Fibroblast of the aortic adventitia (primary cell): ENCODE results near the gene UBE2L3. TPM values are rescaled to one million over a fixed set of nuclear protein-coding genes. Genes with fewer than 3 reads are reported as not detected.

Source experiments
- DNase-seq: peaks from one replicate; pipeline ENCODE4 v3.0.0-alpha.2; 2010; ENCODE audit warnings: low read depth
- H3K4me3 ChIP-seq: 2 replicates; pipeline ENCODE4 v1.5.1; 2011; ENCODE audit warnings: low read depth, mild to moderate bottlenecking, control low read depth, low read length, moderate library complexity
- CTCF ChIP-seq: IDR thresholded peaks from 2 replicates; pipeline ENCODE4 v1.5.1; 2011; ENCODE audit warnings: mild to moderate bottlenecking, low read length, control low read depth, inconsistent platforms; ENCODE audit not compliant: insufficient read depth
- small RNA-seq: library from RNA; depleted of rRNA; stranded (forward); fragments of <200 nt; gene quantifications from one replicate; pipeline ENCODE3, GENCODE V24; 2012
- total RNA-seq: library from RNA; depleted of rRNA; stranded (reverse); fragments of >200 nt; gene quantifications from 2 replicates; pipeline ENCODE4 v1.2.3, GENCODE V29; 2012; ENCODE audit warnings: low replicate concordance

Gene UBE2L3
- total RNA-seq, 1 donor, result 59.7 TPM

GRCh38 chr22:21661991-21662390 is 94.5 kb downstream of the UBE2L3 start:
- H3K4me3 ChIP-seq, result no peak overlapping the region
- DNase-seq, result no peak
- TF ChIP-seq CTCF, result no peak

- no peak for DNase-seq
- TF ChIP-seq CTCF, result no peak
- no peak overlapping the region for H3K4me3 ChIP-seq
Measured at GRCh38 chr22:21663738-21664137, 96.2 kb downstream of the UBE2L3 start.

- H3K4me3 ChIP-seq, result peak overlapping the region; percentile 88
- no peak for DNase-seq
- TF ChIP-seq CTCF, result no peak
Measured at GRCh38 chr22:21665047-21665851, 97.7 kb downstream of the UBE2L3 start.

GRCh38 chr22:21666786-21667185 is 99.3 kb downstream of the UBE2L3 start:
- peak overlapping the region; percentile 88 for H3K4me3 ChIP-seq
- no peak for TF ChIP-seq CTCF
- DNase-seq, result no peak

- DNase-seq, result no peak
- no peak overlapping the region for H3K4me3 ChIP-seq
- TF ChIP-seq CTCF, result no peak
Measured at GRCh38 chr22:21669026-21669425, 101.5 kb downstream of the UBE2L3 start.

GRCh38 chr22:21672107-21672629 is 104.7 kb downstream of the UBE2L3 start:
- TF ChIP-seq CTCF, result no peak
- no peak for DNase-seq
- H3K4me3 ChIP-seq, result no peak overlapping the region

Small RNA genes lying within 50 kb of the gene (small RNA-seq; reads per million reads assigned to genes)
- gene MIR301B (3.4 reads per million, percentile 83 among the genes with 10 or more reads in this experiment), gene RF00492 (not detected), gene RN7SKP221 (not detected)

Other genes starting within 250 kb of the UBE2L3 start
- 0.09 TPM in 1 of 2 replicates, not detected in the other for gene RIMBP3B, start 184.0 kb upstream of the UBE2L3 start, total RNA-seq
- gene HIC2, start 150.3 kb upstream of the UBE2L3 start, total RNA-seq, result 2.0 and 3.3 TPM in 2 replicates
- 0.08 and 0.45 TPM in 2 replicates for gene TMEM191C, start 100.3 kb upstream of the UBE2L3 start, total RNA-seq
- 0.49 and 0.63 TPM in 2 replicates for gene RIMBP3C, start 16.3 kb upstream of the UBE2L3 start, total RNA-seq
- 14.6 and 25.2 TPM in 2 replicates for gene YDJC, start 62.3 kb downstream of the UBE2L3 start, total RNA-seq
- gene CCDC116, start 65.0 kb downstream of the UBE2L3 start, total RNA-seq, result 0.18 and 0.25 TPM in 2 replicates
- 10.6 and 18.3 TPM in 2 replicates for gene SDF2L1, start 74.6 kb downstream of the UBE2L3 start, total RNA-seq
- 10.0 and 30.5 TPM in 2 replicates for gene PPIL2, start 98.3 kb downstream of the UBE2L3 start, total RNA-seq
- 1.3 and 4.4 TPM in 2 replicates for gene YPEL1, start 168.1 kb downstream of the UBE2L3 start, total RNA-seq